OCI-LY7 (cell line): ENCODE data around the gene DHX34. TPM values are rescaled to one million over a fixed set of nuclear protein-coding genes. Genes with fewer than 3 reads are reported as not detected.
"Not testable (repeated sequence)": the region's sequence is repeated elsewhere in the genome, so short reads cannot be mapped to it uniquely, and the experiment has no call there.

Experiments used
- BruUV-seq: library from RNA; stranded (reverse); fragments of 400-500 nt; replicated peaks from 2 replicates; lab custom pipeline; 2021; lab: Mats Ljungman, UMichigan
- CTCF ChIA-PET: fragments of 300-600 bp; sonication (Branson Sonifier 250); formaldehyde crosslinking; loops from one replicate; lab custom pipeline; 2022; ENCODE audit warnings: antibody characterized with exemption; ENCODE audit not compliant: unreplicated experiment; lab: Charles Lee
- POLR2A ChIA-PET: fragments of 300-600 bp; sonication (Branson Sonifier 250); formaldehyde crosslinking; loops from one replicate; lab custom pipeline; 2022; ENCODE audit warnings: antibody characterized with exemption; lab: Charles Lee
- DNase-seq: peaks from one replicate; pipeline ENCODE4 v3.0.0-alpha.2; 2015; ENCODE audit warnings: low spot score
- H2AFZ ChIP-seq: fragments of 200-600 bp; sonication (generic), shearing (Covaris generic); 2 replicates; pipeline ENCODE4 v1.6.1; 2014; ENCODE audit warnings: mild to moderate bottlenecking, antibody characterized with exemption, low read length, moderate library complexity
- H3K27ac ChIP-seq: fragments of 200-600 bp; sonication (generic); 2 replicates; pipeline ENCODE4 v1.5.1; 2014; ENCODE audit warnings: mixed run types, low read depth, mild to moderate bottlenecking, moderate library complexity, low read length, inconsistent platforms; ENCODE audit not compliant: poor library complexity, severe bottlenecking
- H3K36me3 ChIP-seq: fragments of 200-600 bp; sonication (generic); 2 replicates; pipeline ENCODE4 v1.6.1; 2014; ENCODE audit warnings: mild to moderate bottlenecking, antibody characterized with exemption, low read length, moderate library complexity, mixed read lengths; ENCODE audit not compliant: insufficient read depth
- H3K4me1 ChIP-seq: fragments of 200-600 bp; sonication (generic); 2 replicates; pipeline ENCODE4 v1.5.1; 2014; ENCODE audit warnings: mild to moderate bottlenecking, low read length; ENCODE audit not compliant: insufficient read depth, poor library complexity, severe bottlenecking
- H3K4me2 ChIP-seq: fragments of 200-600 bp; sonication (generic); 2 replicates; pipeline ENCODE4 v1.6.1; 2014; ENCODE audit warnings: mild to moderate bottlenecking, low read length
- H3K4me3 ChIP-seq: fragments of 200-600 bp; sonication (generic); 2 replicates; pipeline ENCODE4 v1.5.1; 2014; ENCODE audit warnings: mild to moderate bottlenecking, low read depth, low read length; ENCODE audit not compliant: poor library complexity, severe bottlenecking
- H3K79me2 ChIP-seq: fragments of 200-600 bp; sonication (generic); 2 replicates; pipeline ENCODE4 v1.6.1; 2016; ENCODE audit warnings: low read depth, mild to moderate bottlenecking, low read length, moderate library complexity, mixed read lengths; ENCODE audit not compliant: insufficient read depth
- H3K9me2 ChIP-seq: fragments of 200-600 bp; sonication (generic); 2 replicates; pipeline ENCODE4 v1.6.1; 2016; ENCODE audit warnings: mild to moderate bottlenecking, low read length, mixed read lengths; ENCODE audit not compliant: insufficient read depth
- H3K9me3 ChIP-seq: fragments of 200-600 bp; sonication (generic); 2 replicates; pipeline ENCODE4 v1.6.1; 2014; ENCODE audit warnings: mild to moderate bottlenecking, mixed run types, low read length, mixed read lengths
- H4K20me1 ChIP-seq: fragments of 200-600 bp; sonication (generic); 2 replicates; pipeline ENCODE4 v1.6.1; 2014; ENCODE audit warnings: mild to moderate bottlenecking, antibody characterized with exemption, low read length, moderate library complexity, mixed read lengths; ENCODE audit not compliant: insufficient read depth
- EZH2phosphoT487 ChIP-seq: fragments of 200-600 bp; sonication (generic); IDR thresholded peaks from 2 replicates; pipeline ENCODE4 v1.6.1; 2018; ENCODE audit warnings: low read depth, borderline replicate concordance, mild to moderate bottlenecking, mixed run types, antibody characterized with exemption, low read length, moderate library complexity, mixed read lengths
- intact Hi-C: fragments of 100-400 bp; cut with micrococcal nuclease; formaldehyde crosslinking; loops from one replicate; pipeline ENCODE4 v1.10.0; 2022; ENCODE audit not compliant: unreplicated experiment
- total RNA-seq, 2 experiments: library from RNA; depleted of rRNA in 1 of 2; stranded (reverse); fragments of >200 nt in 1 of 2; shearing (Covaris generic) in 1 of 2; gene quantifications; 2 replicates each; pipeline ENCODE4 v1.2.3, GENCODE V29; 2014 to 2022
- TF ChIP-seq, protein P1 (sequence below): fragments of 200-600 bp; sonication (generic); conservative IDR thresholded peaks from 2 replicates; pipeline ENCODE4 v1.5.1; 2014; ENCODE audit warnings: mild to moderate bottlenecking, antibody characterized with exemption, low read length, moderate library complexity, mixed read lengths

The DHX34 gene
- total RNA-seq, 2 experiments from 2014 or later: 19.7 to 32.2 TPM

DNA sequence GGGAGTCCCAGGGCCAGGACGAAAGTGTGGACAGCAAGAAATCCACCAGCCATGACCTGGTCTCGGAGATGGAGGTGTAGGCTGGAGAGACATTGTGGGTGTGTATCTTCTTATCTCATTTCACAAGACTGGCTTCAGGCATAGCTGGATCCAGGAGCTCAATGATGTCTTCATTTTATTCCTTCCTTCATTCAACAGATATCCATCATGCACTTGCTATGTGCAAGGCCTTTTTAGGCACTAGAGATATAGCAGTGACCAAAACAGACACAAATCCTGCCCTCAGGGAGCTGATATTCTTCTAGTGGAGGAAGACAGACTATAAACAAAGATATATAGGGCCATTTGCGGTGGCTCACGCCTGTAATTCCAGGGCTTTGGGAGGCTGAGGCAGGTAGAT, 7.4 kb upstream of the DHX34 start:
- no peaks in the 10 kb centered on the region for H3K79me2 ChIP-seq
- TF ChIP-seq, protein P1, sequence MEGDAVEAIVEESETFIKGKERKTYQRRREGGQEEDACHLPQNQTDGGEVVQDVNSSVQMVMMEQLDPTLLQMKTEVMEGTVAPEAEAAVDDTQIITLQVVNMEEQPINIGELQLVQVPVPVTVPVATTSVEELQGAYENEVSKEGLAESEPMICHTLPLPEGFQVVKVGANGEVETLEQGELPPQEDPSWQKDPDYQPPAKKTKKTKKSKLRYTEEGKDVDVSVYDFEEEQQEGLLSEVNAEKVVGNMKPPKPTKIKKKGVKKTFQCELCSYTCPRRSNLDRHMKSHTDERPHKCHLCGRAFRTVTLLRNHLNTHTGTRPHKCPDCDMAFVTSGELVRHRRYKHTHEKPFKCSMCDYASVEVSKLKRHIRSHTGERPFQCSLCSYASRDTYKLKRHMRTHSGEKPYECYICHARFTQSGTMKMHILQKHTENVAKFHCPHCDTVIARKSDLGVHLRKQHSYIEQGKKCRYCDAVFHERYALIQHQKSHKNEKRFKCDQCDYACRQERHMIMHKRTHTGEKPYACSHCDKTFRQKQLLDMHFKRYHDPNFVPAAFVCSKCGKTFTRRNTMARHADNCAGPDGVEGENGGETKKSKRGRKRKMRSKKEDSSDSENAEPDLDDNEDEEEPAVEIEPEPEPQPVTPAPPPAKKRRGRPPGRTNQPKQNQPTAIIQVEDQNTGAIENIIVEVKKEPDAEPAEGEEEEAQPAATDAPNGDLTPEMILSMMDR: no peak
- TF ChIP-seq EZH2phosphoT487: no peak
- H3K4me1 ChIP-seq: peaks cover 5% of the 10 kb centered on the region
- H3K36me3 ChIP-seq: no peaks in the 10 kb centered on the region
- no peaks in the 10 kb centered on the region for H4K20me1 ChIP-seq
- no peaks in the 10 kb centered on the region for H3K9me2 ChIP-seq
- POLR2A ChIA-PET: no interaction called here
- no peak overlapping the region for H2AFZ ChIP-seq
- CTCF ChIA-PET: no interaction called here
- no peak overlapping the region for H3K4me2 ChIP-seq
- no peak for DNase-seq
- H3K9me3 ChIP-seq: no peaks in the 10 kb centered on the region
- no TSS peak for BruUV-seq
- no peak overlapping the region for H3K27ac ChIP-seq
- intact Hi-C loops: no loop called here
- no peak overlapping the region for H3K4me3 ChIP-seq

DNA sequence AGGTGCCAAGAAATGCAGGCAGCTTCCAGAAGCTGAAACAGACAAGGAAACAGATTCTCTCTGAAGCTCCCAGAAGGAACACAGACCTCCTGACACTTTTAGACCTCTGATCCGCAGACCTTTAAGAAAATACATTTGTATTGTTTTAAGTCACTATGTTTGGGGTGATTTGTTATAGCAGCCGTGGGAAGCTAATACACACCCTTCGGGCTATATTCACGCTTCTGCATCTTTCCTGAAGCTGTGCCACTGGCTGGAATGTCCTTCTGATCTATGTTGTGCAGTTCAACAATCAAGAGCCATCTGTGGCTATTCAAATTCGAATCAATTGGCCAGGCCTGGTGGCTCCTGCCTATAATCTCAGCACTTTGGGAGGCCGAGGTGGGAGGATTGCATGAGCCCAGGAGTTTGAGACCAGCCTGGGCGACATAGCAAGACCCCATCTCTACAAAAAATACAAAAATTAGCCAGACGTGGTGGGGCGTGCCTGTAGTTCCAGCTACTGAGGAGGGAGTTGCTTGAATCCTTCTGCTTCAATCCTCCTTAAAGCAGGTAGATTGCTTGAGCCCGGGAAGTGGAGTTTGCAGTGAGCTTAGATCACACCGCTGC, 5.8 kb upstream of the DHX34 start:
- Histone ChIP-seq H3K4me3 (no peak overlapping the region), H3K36me3 (no peaks in the 10 kb centered on the region), H3K9me2 (no peaks in the 10 kb centered on the region), H3K9me3 (no peaks in the 10 kb centered on the region), H3K4me1 (no peaks in the 10 kb centered on the region), H3K27ac (no peak overlapping the region), H3K4me2 (no peak overlapping the region), H3K79me2 (no peaks in the 10 kb centered on the region), H2AFZ (no peak overlapping the region), H4K20me1 (no peaks in the 10 kb centered on the region)
- ChIA-PET CTCF (no interaction called here), POLR2A (no interaction called here)
- no peak for TF ChIP-seq EZH2phosphoT487
- TF ChIP-seq, protein P1: no peak
- BruUV-seq: no TSS peak
- intact Hi-C loops: no loop called here
- no peak for DNase-seq

- Histone ChIP-seq H3K4me2 (no peak overlapping the region), H3K4me1 (peaks cover 5% of the 10 kb centered on the region), H3K79me2 (peaks cover 2% of the 10 kb centered on the region; the same call in 1 of the 2 replicates), H3K9me2 (no peaks in the 10 kb centered on the region), H3K4me3 (no peak overlapping the region), H3K36me3 (no peaks in the 10 kb centered on the region), H3K9me3 (no peaks in the 10 kb centered on the region), H3K27ac (no peak overlapping the region), H2AFZ (no peak overlapping the region), H4K20me1 (no peaks in the 10 kb centered on the region)
- CTCF ChIA-PET: no interaction called here
- TF ChIP-seq, protein P1: no peak
- TF ChIP-seq EZH2phosphoT487: no peak
- no peak for DNase-seq
- BruUV-seq: no TSS peak
- POLR2A ChIA-PET: no interaction called here
- intact Hi-C loops: no loop called here
These were observed 4.7 kb upstream of the DHX34 start for GRCh38 chr19:47344425-47344824.

DNA sequence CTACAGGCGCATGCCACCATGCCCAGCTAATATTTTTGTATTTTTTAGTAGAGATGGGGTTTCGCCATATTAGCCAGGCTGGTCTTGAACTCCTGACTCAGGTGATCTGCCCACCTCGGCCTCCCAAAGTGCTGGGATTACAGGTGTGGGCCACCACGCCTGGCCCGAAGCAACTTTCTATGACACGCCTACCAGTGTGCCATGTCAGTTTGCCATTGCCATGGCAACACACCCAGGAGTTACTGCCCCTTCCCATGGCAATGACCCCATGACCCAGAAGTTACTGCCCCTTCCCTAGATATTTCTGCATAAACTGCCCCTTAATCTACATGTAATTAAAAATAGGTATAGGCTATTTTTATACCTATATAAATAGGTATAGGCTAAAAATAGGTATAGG, 3.1 kb upstream of the DHX34 start:
- CTCF ChIA-PET, DNase-seq, POLR2A ChIA-PET, BruUV-seq, H4K20me1 ChIP-seq, H3K36me3 ChIP-seq, H3K4me2 ChIP-seq, intact Hi-C loops, H3K9me3 ChIP-seq, H3K9me2 ChIP-seq, H3K4me3 ChIP-seq, H3K27ac ChIP-seq: not testable (repeated sequence)
- H3K4me1 ChIP-seq: peaks cover 17% of the 10 kb centered on the region
- H3K79me2 ChIP-seq: peaks cover 16% of the 10 kb centered on the region
- H2AFZ ChIP-seq: peak overlapping the region; percentile 37; the same call in 1 of the 2 replicates
